Bronchial epithelial cell (primary cell): ENCODE results near the gene NGLY1. TPM values are rescaled to one million over a fixed set of nuclear protein-coding genes. Genes with fewer than 3 reads are reported as not detected.

Source experiments
- DNase-seq: peaks from one replicate; pipeline ENCODE4 v3.0.0-alpha.2; 2010; ENCODE audit warnings: low read depth
- FAIRE-seq: peaks from 2 replicates; lab custom pipeline; 2011; peaks lifted over from hg19 to GRCh38; lab: Jason Lieb, UNC
- H3K27me3 ChIP-seq: 2 replicates; pipeline ENCODE4 v1.5.1; 2011; ENCODE audit warnings: low read length; ENCODE audit not compliant: control insufficient read depth, insufficient read depth
- H3K36me3 ChIP-seq: 2 replicates; pipeline ENCODE4 v1.5.1; 2011; ENCODE audit warnings: low read length; ENCODE audit not compliant: control insufficient read depth, insufficient read depth
- H3K4me3 ChIP-seq: 2 replicates; pipeline ENCODE4 v1.5.1; 2011; ENCODE audit warnings: mild to moderate bottlenecking, low read depth, low read length, control low read depth
- CTCF ChIP-seq: IDR thresholded peaks from 2 replicates; pipeline ENCODE4 v1.5.1; 2011; ENCODE audit warnings: mild to moderate bottlenecking, moderate library complexity, low read length, control low read depth, inconsistent platforms; ENCODE audit not compliant: insufficient read depth, severe bottlenecking
- total RNA-seq: library from RNA; depleted of rRNA; stranded (reverse); fragments of >200 nt; gene quantifications from 2 replicates; pipeline ENCODE4 v1.2.1, GENCODE V29; 2014

The NGLY1 gene
- total RNA-seq, 1 donor from 2014 or later = 24.0 TPM

GRCh38 chr3:25719321-25719720, 63.9 kb downstream of the NGLY1 start:
- TF ChIP-seq CTCF = no peak
- no peak for FAIRE-seq
- no peak for DNase-seq
- H3K27me3 ChIP-seq = no peaks in the 10 kb centered on the region
- H3K36me3 ChIP-seq = no peaks in the 10 kb centered on the region
- no peak overlapping the region for H3K4me3 ChIP-seq

- DNase-seq = peak; percentile 78
- FAIRE-seq = no peak
- Histone ChIP-seq H3K27me3 (no peaks in the 10 kb centered on the region), H3K4me3 (no peak overlapping the region), H3K36me3 (no peaks in the 10 kb centered on the region)
- no peak for TF ChIP-seq CTCF
Measured at GRCh38 chr3:25713341-25713985, 69.8 kb downstream of the NGLY1 start.

- FAIRE-seq (no peak), DNase-seq (no peak)
- H3K4me3 ChIP-seq = no peak overlapping the region
Measured at GRCh38 chr3:25711090-25711489, 72.2 kb downstream of the NGLY1 start.

GRCh38 chr3:25708036-25708435, 75.2 kb downstream of the NGLY1 start:
- no peak for DNase-seq
- TF ChIP-seq CTCF = no peak
- H3K27me3 ChIP-seq = peaks cover 2% of the 10 kb centered on the region
- FAIRE-seq = no peak
- H3K4me3 ChIP-seq = no peak overlapping the region
- no peaks in the 10 kb centered on the region for H3K36me3 ChIP-seq

More at GRCh38 chr3:25711090-25711489, 72.2 kb downstream of the NGLY1 start:
- no peak for TF ChIP-seq CTCF
- H3K27me3 ChIP-seq = peaks cover 2% of the 10 kb centered on the region
- no peaks in the 10 kb centered on the region for H3K36me3 ChIP-seq

GRCh38 chr3:25707268-25707926, 75.8 kb downstream of the NGLY1 start:
- Histone ChIP-seq H3K27me3 (peaks cover 2% of the 10 kb centered on the region), H3K4me3 (no peak overlapping the region), H3K36me3 (no peaks in the 10 kb centered on the region)
- DNase-seq (no peak), FAIRE-seq (no peak)
- TF ChIP-seq CTCF = no peak
